ENCODE measurements around the gene FNBP1. TPM values are rescaled to one million over a fixed set of nuclear protein-coding genes. Genes with fewer than 3 reads are reported as not detected.
"Not testable (repeated sequence)": the region's sequence is repeated elsewhere in the genome, so short reads cannot be mapped to it uniquely, and the experiment has no call there.

The FNBP1 gene
- total RNA-seq, 1 donor from 2014 or later: 47.1 TPM

- H3K27me3 ChIP-seq: no peaks in the 10 kb centered on the region
- peaks cover 10% of the 10 kb centered on the region for H3K4me1 ChIP-seq
- H3K27ac ChIP-seq: no peak overlapping the region
- no peak for DNase-seq (ENCODE audit: extremely low spot score in 2 of 2)
- intact Hi-C loops (cut with DNase I): no loop called here
- H3K4me3 ChIP-seq: no peak overlapping the region
- TF ChIP-seq POLR2A (IDR thresholded peaks at IDR 0.05) (no peak), POLR2AphosphoS5 (IDR thresholded peaks at IDR 0.05; ENCODE audit: insufficient read depth in 1 of 2, low read depth in 1 of 2) (no peak)
- TF ChIP-seq, protein P1, sequence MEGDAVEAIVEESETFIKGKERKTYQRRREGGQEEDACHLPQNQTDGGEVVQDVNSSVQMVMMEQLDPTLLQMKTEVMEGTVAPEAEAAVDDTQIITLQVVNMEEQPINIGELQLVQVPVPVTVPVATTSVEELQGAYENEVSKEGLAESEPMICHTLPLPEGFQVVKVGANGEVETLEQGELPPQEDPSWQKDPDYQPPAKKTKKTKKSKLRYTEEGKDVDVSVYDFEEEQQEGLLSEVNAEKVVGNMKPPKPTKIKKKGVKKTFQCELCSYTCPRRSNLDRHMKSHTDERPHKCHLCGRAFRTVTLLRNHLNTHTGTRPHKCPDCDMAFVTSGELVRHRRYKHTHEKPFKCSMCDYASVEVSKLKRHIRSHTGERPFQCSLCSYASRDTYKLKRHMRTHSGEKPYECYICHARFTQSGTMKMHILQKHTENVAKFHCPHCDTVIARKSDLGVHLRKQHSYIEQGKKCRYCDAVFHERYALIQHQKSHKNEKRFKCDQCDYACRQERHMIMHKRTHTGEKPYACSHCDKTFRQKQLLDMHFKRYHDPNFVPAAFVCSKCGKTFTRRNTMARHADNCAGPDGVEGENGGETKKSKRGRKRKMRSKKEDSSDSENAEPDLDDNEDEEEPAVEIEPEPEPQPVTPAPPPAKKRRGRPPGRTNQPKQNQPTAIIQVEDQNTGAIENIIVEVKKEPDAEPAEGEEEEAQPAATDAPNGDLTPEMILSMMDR (IDR thresholded peaks at IDR 0.05): no peak
- no peaks in the 10 kb centered on the region for H3K9me3 ChIP-seq
- H3K36me3 ChIP-seq: no peaks in the 10 kb centered on the region
These were observed 34.5 kb downstream of the FNBP1 start for GRCh38 chr9:130008538-130008937.

GRCh38 chr9:130006952-130007351, 36.0 kb downstream of the FNBP1 start:
- H3K27ac ChIP-seq; intact Hi-C loops (cut with DNase I); H3K4me1 ChIP-seq; H3K4me3 ChIP-seq; H3K27me3 ChIP-seq; DNase-seq (ENCODE audit: extremely low spot score in 2 of 2); H3K9me3 ChIP-seq; H3K36me3 ChIP-seq: not testable (repeated sequence)

- Histone ChIP-seq H3K9me3 (no peaks in the 10 kb centered on the region), H3K4me3 (no peak overlapping the region), H3K4me1 (peaks cover 19% of the 10 kb centered on the region), H3K36me3 (no peaks in the 10 kb centered on the region), H3K27ac (no peak overlapping the region), H3K27me3 (no peaks in the 10 kb centered on the region)
- DNase-seq (ENCODE audit: extremely low spot score in 2 of 2): no peak
- intact Hi-C loops (cut with DNase I): no loop called here
- TF ChIP-seq POLR2AphosphoS5 (IDR thresholded peaks at IDR 0.05; ENCODE audit: insufficient read depth in 1 of 2, low read depth in 1 of 2) (no peak), POLR2A (IDR thresholded peaks at IDR 0.05) (no peak)
- TF ChIP-seq, protein P1 (IDR thresholded peaks at IDR 0.05): no peak
These were observed 38.9 kb downstream of the FNBP1 start for GRCh38 chr9:130003943-130004552.

GRCh38 chr9:130002320-130002719, 40.7 kb downstream of the FNBP1 start:
- no peaks in the 10 kb centered on the region for H3K9me3 ChIP-seq
- no peaks in the 10 kb centered on the region for H3K27me3 ChIP-seq
- intact Hi-C loops (cut with DNase I): no loop called here
- peaks cover 27% of the 10 kb centered on the region for H3K4me1 ChIP-seq
- H3K36me3 ChIP-seq: no peaks in the 10 kb centered on the region
- H3K4me3 ChIP-seq: no peak overlapping the region
- DNase-seq (ENCODE audit: extremely low spot score in 2 of 2): no peak
- no peak overlapping the region for H3K27ac ChIP-seq
- TF ChIP-seq POLR2AphosphoS5 (IDR thresholded peaks at IDR 0.05; ENCODE audit: insufficient read depth in 1 of 2, low read depth in 1 of 2) (no peak), POLR2A (IDR thresholded peaks at IDR 0.05) (no peak)
- TF ChIP-seq, protein P1 (IDR thresholded peaks at IDR 0.05): no peak

DNA sequence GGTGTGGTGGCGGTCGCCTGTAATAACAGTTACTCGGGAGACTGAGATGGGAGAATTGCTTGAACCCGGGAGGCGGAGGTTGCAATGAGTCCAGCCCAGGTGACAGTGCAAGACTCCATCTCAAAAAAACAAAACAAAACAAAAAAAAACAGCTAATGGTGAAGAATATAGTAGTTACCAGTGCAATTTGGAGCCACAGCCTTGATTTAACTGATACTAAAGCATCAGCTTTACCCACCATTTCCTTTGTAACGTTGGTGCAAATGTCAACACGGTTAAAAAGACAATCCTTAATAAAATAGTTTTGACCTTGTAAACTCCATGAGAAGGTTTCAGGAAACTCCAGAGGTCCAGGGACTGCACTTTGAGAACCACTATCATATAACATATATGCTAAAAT, 41.8 kb downstream of the FNBP1 start:
- no peak for TF ChIP-seq POLR2A (IDR thresholded peaks at IDR 0.05)
- TF ChIP-seq, protein P1 (IDR thresholded peaks at IDR 0.05): no peak
- TF ChIP-seq POLR2AphosphoS5 (IDR thresholded peaks at IDR 0.05; ENCODE audit: insufficient read depth in 1 of 2, low read depth in 1 of 2): no peak
- Histone ChIP-seq H3K27me3 (no peaks in the 10 kb centered on the region), H3K36me3 (no peaks in the 10 kb centered on the region), H3K27ac (no peak overlapping the region), H3K4me3 (no peak overlapping the region), H3K9me3 (no peaks in the 10 kb centered on the region), H3K4me1 (peaks cover 34% of the 10 kb centered on the region)
- DNase-seq (ENCODE audit: extremely low spot score in 2 of 2): no peak
- intact Hi-C loops (cut with DNase I): no loop called here

Data from vagina (tissue), 2 donors.